Smooth muscle cell (in vitro differentiated cells): ENCODE results near the gene CFAP45. TPM values are rescaled to one million over a fixed set of nuclear protein-coding genes. Genes with fewer than 3 reads are reported as not detected.

Experiments used
- DNase-seq: peaks from one replicate; lab custom pipeline; 2025; ENCODE audit not compliant: unreplicated experiment; lab: John Stamatoyannopoulos, UW
- H2AFZ ChIP-seq: fragments of 200-600 bp; sonication (generic); 2 replicates; pipeline ENCODE4 v1.6.0; 2016; ENCODE audit warnings: antibody characterized with exemption, low read depth, mild to moderate bottlenecking
- H3F3A ChIP-seq: fragments of 200-600 bp; sonication (generic); 2 replicates; pipeline ENCODE4 v1.6.0; 2017; ENCODE audit warnings: antibody characterized with exemption, low read depth
- H3K27ac ChIP-seq: fragments of 200-600 bp; sonication (generic); 2 replicates; pipeline ENCODE4 v1.5.1; 2016; ENCODE audit warnings: low read depth, mild to moderate bottlenecking
- H3K27me3 ChIP-seq: fragments of 200-600 bp; sonication (generic); 2 replicates; pipeline ENCODE4 v1.6.1; 2016; ENCODE audit warnings: low read depth, mild to moderate bottlenecking
- H3K36me3 ChIP-seq: fragments of 200-600 bp; sonication (generic); 2 replicates; pipeline ENCODE4 v1.5.1; 2016; ENCODE audit warnings: low read depth
- H3K4me1 ChIP-seq: fragments of 200-600 bp; sonication (generic); 2 replicates; pipeline ENCODE4 v1.5.1; 2016; ENCODE audit warnings: low read depth
- H3K4me2 ChIP-seq: fragments of 200-600 bp; sonication (generic); 2 replicates; pipeline ENCODE4 v1.6.0; 2016; ENCODE audit warnings: mild to moderate bottlenecking
- H3K4me3 ChIP-seq: fragments of 200-600 bp; sonication (generic); 2 replicates; pipeline ENCODE4 v1.5.1; 2016; ENCODE audit warnings: mild to moderate bottlenecking
- H3K79me2 ChIP-seq: fragments of 200-600 bp; sonication (generic); 2 replicates; pipeline ENCODE4 v1.6.0; 2016; ENCODE audit warnings: low read depth, mild to moderate bottlenecking
- H3K9ac ChIP-seq: fragments of 200-600 bp; sonication (generic); 2 replicates; pipeline ENCODE4 v1.6.0; 2016; ENCODE audit warnings: low read depth
- H3K9me3 ChIP-seq: fragments of 200-600 bp; sonication (generic); replicated peaks from 2 replicates; pipeline ENCODE4 v1.5.1; 2016; ENCODE audit warnings: low read depth
- H4K20me1 ChIP-seq: fragments of 200-600 bp; sonication (generic); 2 replicates; pipeline ENCODE4 v1.6.0; 2016; ENCODE audit warnings: low read depth
- CTCF ChIP-seq: fragments of 200-600 bp; sonication (generic); IDR thresholded peaks from 2 replicates; pipeline ENCODE4 v1.5.1; 2017; ENCODE audit warnings: borderline replicate concordance, mild to moderate bottlenecking, antibody characterized with exemption; ENCODE audit not compliant: insufficient read depth, poor library complexity, severe bottlenecking
- WGBS: methylation state at CpG from one replicate; pipeline ENCODE4 v1.1.7; 2016; ENCODE audit warnings: low lambda C conversion rate; 5-methylcytosine and 5-hydroxymethylcytosine counted together
- polyA plus RNA-seq: library from polyadenylated mRNA; unstranded; fragments of >200 nt; fragmentation: Nextera tagmentation; extraction: Ambion mirVana; gene quantifications from 2 replicates; pipeline ENCODE4 v1.2.1, GENCODE V29; 2016
- total RNA-seq: library from RNA; depleted of rRNA; stranded (reverse); fragments of >200 nt; gene quantifications from 2 replicates; pipeline ENCODE4 v1.2.3, GENCODE V29; 2014

Gene CFAP45
- total and polyA plus RNA-seq, 2 experiments from 2014 or later: 1.2 to 1.3 TPM

GRCh38 chr1:159927211-159927848 is 27.4 kb upstream of the CFAP45 start:
- Histone ChIP-seq H3K4me1 (peaks cover 14% of the 10 kb centered on the region), H3K27me3 (no peaks in the 10 kb centered on the region), H3K4me2 (no peak overlapping the region), H3K27ac (no peak overlapping the region), H3K36me3 (no peaks in the 10 kb centered on the region), H4K20me1 (peaks cover 7% of the 10 kb centered on the region), H3K4me3 (no peak overlapping the region), H3K9ac (no peak overlapping the region), H3K79me2 (peaks cover 20% of the 10 kb centered on the region), H2AFZ (no peak overlapping the region), H3K9me3 (no peaks in the 10 kb centered on the region), H3F3A (peaks cover 9% of the 10 kb centered on the region)
- TF ChIP-seq CTCF: no peak
- no peak for DNase-seq
- WGBS: 91% methylated on average over 16 of the region's 16 CpGs

- TF ChIP-seq CTCF: no peak
- 13% methylated on average over 7 of the region's 7 CpGs for WGBS
- Histone ChIP-seq H4K20me1 (peaks cover 24% of the 10 kb centered on the region), H2AFZ (no peak overlapping the region), H3K9ac (peak overlapping the region; percentile 99), H3K36me3 (no peaks in the 10 kb centered on the region), H3K4me3 (peak overlapping the region; percentile 69), H3K4me1 (peaks cover 16% of the 10 kb centered on the region), H3K27me3 (no peaks in the 10 kb centered on the region), H3K9me3 (no peaks in the 10 kb centered on the region), H3K79me2 (peaks cover 37% of the 10 kb centered on the region), H3K27ac (peak overlapping the region; percentile 100), H3K4me2 (peak overlapping the region; percentile 96), H3F3A (peaks cover 21% of the 10 kb centered on the region)
- DNase-seq: no peak
Measured at GRCh38 chr1:159925719-159926078, 25.7 kb upstream of the CFAP45 start.

GRCh38 chr1:159924791-159925718 is 25.1 kb upstream of the CFAP45 start, which contains the start of gene TAGLN2:
Gene TAGLN2 (minus strand): TSS chr1:159925507. CDS start chr1:159920509, 4,998 bp downstream.
- H3K79me2 ChIP-seq: peaks cover 43% of the 10 kb centered on the region
- H3K4me3 ChIP-seq: peak within 1 kb of the TSS; percentile 69
- H3K27me3 ChIP-seq: no peaks in the 10 kb centered on the region
- H3K4me1 ChIP-seq: peaks cover 16% of the 10 kb centered on the region
- peak within 1 kb of the TSS; percentile 100 for H3K27ac ChIP-seq
- H3F3A ChIP-seq: peaks cover 27% of the 10 kb centered on the region
- H3K9me3 ChIP-seq: no peaks in the 10 kb centered on the region
- peak within 1 kb of the TSS; percentile 99 for H3K9ac ChIP-seq
- peaks cover 30% of the 10 kb centered on the region for H4K20me1 ChIP-seq
- H3K36me3 ChIP-seq: no peaks in the 10 kb centered on the region
- H3K4me2 ChIP-seq: peak within 1 kb of the TSS; percentile 96
- H2AFZ ChIP-seq: no peak within 1 kb of the TSS
- under 1% methylated on average over 55 of the region's 58 CpGs for WGBS
- no peak for TF ChIP-seq CTCF
- peak; percentile 70 for DNase-seq
